ENCODE data around the gene TMEM53. TPM values are rescaled to one million over a fixed set of nuclear protein-coding genes. Genes with fewer than 3 reads are reported as not detected.
A peak's percentile ranks its signal among the peaks of the same experiment; 100 is the strongest.

TMEM53 gene
- total and polyA plus RNA-seq, 5 donors: 12.0 to 16.8 (median 13.3) TPM

GRCh38 chr1:44636083-44636687 lies 38.1 kb downstream of the TMEM53 start:
- 86% methylated on average over 14 of the region's 14 CpGs for WGBS
- intact Hi-C loops (cut with DNase I): no loop called here
- H3K27ac ChIP-seq (ENCODE audit: low read length): no peak overlapping the region
- DNase-seq (no peak), ATAC-seq (no peak)
- no peaks in the 10 kb centered on the region for H3K9me3 ChIP-seq (ENCODE audit: control insufficient read depth, low read length)
- peaks cover 5% of the 10 kb centered on the region for H3K4me1 ChIP-seq (ENCODE audit: control insufficient read depth, insufficient read depth, low read length)
- no peak overlapping the region for H3K4me3 ChIP-seq (ENCODE audit: low read length)
- H3K27me3 ChIP-seq (ENCODE audit: control insufficient read depth, insufficient read depth): no peaks in the 10 kb centered on the region

- WGBS: 82% methylated on average over 9 of the region's 9 CpGs
- intact Hi-C loops (cut with DNase I): no loop called here
- Histone ChIP-seq H3K9me3 (ENCODE audit: control insufficient read depth, low read length) (no peaks in the 10 kb centered on the region), H3K4me1 (ENCODE audit: control insufficient read depth, insufficient read depth, low read length) (peaks cover 5% of the 10 kb centered on the region), H3K4me3 (ENCODE audit: low read length) (no peak overlapping the region), H3K27ac (ENCODE audit: low read length) (no peak overlapping the region), H3K27me3 (ENCODE audit: control insufficient read depth, insufficient read depth) (no peaks in the 10 kb centered on the region)
- no peak for DNase-seq
- ATAC-seq: no peak
These were observed 38.8 kb downstream of the TMEM53 start for GRCh38 chr1:44635439-44635838.

- DNase-seq (no peak), ATAC-seq (no peak)
- intact Hi-C loops (cut with DNase I): no loop called here
- no peak overlapping the region for H3K4me3 ChIP-seq (ENCODE audit: low read length)
- no peaks in the 10 kb centered on the region for H3K9me3 ChIP-seq (ENCODE audit: control insufficient read depth, low read length)
- H3K27me3 ChIP-seq (ENCODE audit: control insufficient read depth, insufficient read depth): no peaks in the 10 kb centered on the region
- peaks cover 5% of the 10 kb centered on the region for H3K4me1 ChIP-seq (ENCODE audit: control insufficient read depth, insufficient read depth, low read length)
- no peak overlapping the region for H3K27ac ChIP-seq (ENCODE audit: low read length)
- 92% methylated on average over 3 of the region's 3 CpGs for WGBS
These were observed 39.6 kb downstream of the TMEM53 start for GRCh38 chr1:44634606-44635189.

GRCh38 chr1:44632598-44632997 lies 41.7 kb downstream of the TMEM53 start:
- intact Hi-C loops (cut with DNase I): no loop called here
- ATAC-seq (no peak), DNase-seq (no peak)
- Histone ChIP-seq H3K27ac (ENCODE audit: low read length) (peak overlapping the region; percentile 28), H3K9me3 (ENCODE audit: control insufficient read depth, low read length) (no peaks in the 10 kb centered on the region), H3K27me3 (ENCODE audit: control insufficient read depth, insufficient read depth) (no peaks in the 10 kb centered on the region), H3K4me3 (ENCODE audit: low read length) (peak overlapping the region; percentile 82), H3K4me1 (ENCODE audit: control insufficient read depth, insufficient read depth, low read length) (peaks cover 3% of the 10 kb centered on the region)
- 13% methylated on average over 9 of the region's 9 CpGs for WGBS

GRCh38 chr1:44631647-44632539 lies 42.4 kb downstream of the TMEM53 start:
- under 1% methylated on average over 88 of the region's 88 CpGs for WGBS
- intact Hi-C loops (cut with DNase I): no loop called here
- Histone ChIP-seq H3K4me1 (ENCODE audit: control insufficient read depth, insufficient read depth, low read length) (peaks cover 3% of the 10 kb centered on the region), H3K9me3 (ENCODE audit: control insufficient read depth, low read length) (no peaks in the 10 kb centered on the region), H3K27ac (ENCODE audit: low read length) (peak overlapping the region; percentile 96), H3K27me3 (ENCODE audit: control insufficient read depth, insufficient read depth) (no peaks in the 10 kb centered on the region), H3K4me3 (ENCODE audit: low read length) (peak overlapping the region; percentile 82)
- ATAC-seq (peak; percentile 87 to 88), DNase-seq (peak; percentile 92 to 97 (median 97))

- Histone ChIP-seq H3K27ac (ENCODE audit: low read length) (peak overlapping the region; percentile 96), H3K9me3 (ENCODE audit: control insufficient read depth, low read length) (no peaks in the 10 kb centered on the region), H3K4me1 (ENCODE audit: control insufficient read depth, insufficient read depth, low read length) (peaks cover 3% of the 10 kb centered on the region), H3K27me3 (ENCODE audit: control insufficient read depth, insufficient read depth) (no peaks in the 10 kb centered on the region), H3K4me3 (ENCODE audit: low read length) (peak overlapping the region; percentile 82)
- WGBS: 17% methylated on average over 8 of the region's 8 CpGs
- intact Hi-C loops (cut with DNase I): no loop called here
- DNase-seq (no peak), ATAC-seq (no peak)
These were observed 43.0 kb downstream of the TMEM53 start for GRCh38 chr1:44631333-44631646.

GRCh38 chr1:44630116-44630515 lies 44.2 kb downstream of the TMEM53 start:
- intact Hi-C loops (cut with DNase I): no loop called here
- H3K4me1 ChIP-seq (ENCODE audit: control insufficient read depth, insufficient read depth, low read length): peaks cover 3% of the 10 kb centered on the region
- DNase-seq (no peak), ATAC-seq (no peak)
- H3K9me3 ChIP-seq (ENCODE audit: control insufficient read depth, low read length): no peaks in the 10 kb centered on the region
- 90% methylated on average over 2 of the region's 2 CpGs for WGBS
- H3K4me3 ChIP-seq (ENCODE audit: low read length): no peak overlapping the region
- no peaks in the 10 kb centered on the region for H3K27me3 ChIP-seq (ENCODE audit: control insufficient read depth, insufficient read depth)
- no peak overlapping the region for H3K27ac ChIP-seq (ENCODE audit: low read length)

- 83% methylated on average over 5 of the region's 5 CpGs for WGBS
- H3K4me3 ChIP-seq (ENCODE audit: low read length): no peak overlapping the region
These were observed 45.1 kb downstream of the TMEM53 start for GRCh38 chr1:44628962-44629756.

GRCh38 chr1:44625348-44625747 lies 48.9 kb downstream of the TMEM53 start:
- WGBS: 86% methylated on average over 7 of the region's 7 CpGs
- no peaks in the 10 kb centered on the region for H3K4me1 ChIP-seq (ENCODE audit: control insufficient read depth, insufficient read depth, low read length)
- DNase-seq (no peak), ATAC-seq (no peak)
- H3K27ac ChIP-seq (ENCODE audit: low read length): no peak overlapping the region
- H3K9me3 ChIP-seq (ENCODE audit: control insufficient read depth, low read length): no peaks in the 10 kb centered on the region
- no peaks in the 10 kb centered on the region for H3K27me3 ChIP-seq (ENCODE audit: control insufficient read depth, insufficient read depth)
- intact Hi-C loops (cut with DNase I): no loop called here
- H3K4me3 ChIP-seq (ENCODE audit: low read length): no peak overlapping the region

More at GRCh38 chr1:44628962-44629756, 45.1 kb downstream of the TMEM53 start:
- H3K9me3 ChIP-seq (ENCODE audit: control insufficient read depth, low read length): no peaks in the 10 kb centered on the region
- no peak overlapping the region for H3K27ac ChIP-seq (ENCODE audit: low read length)
- H3K27me3 ChIP-seq (ENCODE audit: control insufficient read depth, insufficient read depth): no peaks in the 10 kb centered on the region
- intact Hi-C loops (cut with DNase I): no loop called here
- H3K4me1 ChIP-seq (ENCODE audit: control insufficient read depth, insufficient read depth, low read length): peaks cover 3% of the 10 kb centered on the region
- ATAC-seq (no peak), DNase-seq (no peak)

GRCh38 chr1:44624268-44624901 lies 49.9 kb downstream of the TMEM53 start:
- Histone ChIP-seq H3K9me3 (ENCODE audit: control insufficient read depth, low read length) (no peaks in the 10 kb centered on the region), H3K27ac (ENCODE audit: low read length) (no peak overlapping the region), H3K4me3 (ENCODE audit: low read length) (no peak overlapping the region), H3K4me1 (ENCODE audit: control insufficient read depth, insufficient read depth, low read length) (no peaks in the 10 kb centered on the region), H3K27me3 (ENCODE audit: control insufficient read depth, insufficient read depth) (no peaks in the 10 kb centered on the region)
- intact Hi-C loops (cut with DNase I): no loop called here
- DNase-seq (no peak), ATAC-seq (no peak)
- 85% methylated on average over 12 of the region's 12 CpGs for WGBS

Measured in right cardiac atrium (tissue), 5 donors.